ENCODE data around the gene ANAPC5.

DNA sequence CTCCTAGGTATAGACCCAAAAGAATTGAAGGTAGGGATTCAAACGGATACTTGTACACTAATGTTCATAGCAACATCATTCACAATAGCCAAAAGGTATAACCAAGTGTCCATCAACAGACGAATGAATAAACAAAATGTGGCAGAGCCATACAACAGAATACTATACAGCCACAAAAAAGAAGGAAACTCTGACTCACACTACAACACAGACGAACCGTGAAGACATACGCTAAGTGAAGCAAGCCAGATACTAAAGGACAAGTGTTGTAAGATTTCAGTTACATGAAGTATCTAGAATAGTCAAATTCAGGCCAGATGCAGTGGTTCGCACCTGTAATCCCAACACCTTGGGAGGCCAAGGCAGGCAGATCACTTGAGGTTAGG, 74.8 kb downstream of the ANAPC5 start:
- TF ChIP-seq, protein P1, sequence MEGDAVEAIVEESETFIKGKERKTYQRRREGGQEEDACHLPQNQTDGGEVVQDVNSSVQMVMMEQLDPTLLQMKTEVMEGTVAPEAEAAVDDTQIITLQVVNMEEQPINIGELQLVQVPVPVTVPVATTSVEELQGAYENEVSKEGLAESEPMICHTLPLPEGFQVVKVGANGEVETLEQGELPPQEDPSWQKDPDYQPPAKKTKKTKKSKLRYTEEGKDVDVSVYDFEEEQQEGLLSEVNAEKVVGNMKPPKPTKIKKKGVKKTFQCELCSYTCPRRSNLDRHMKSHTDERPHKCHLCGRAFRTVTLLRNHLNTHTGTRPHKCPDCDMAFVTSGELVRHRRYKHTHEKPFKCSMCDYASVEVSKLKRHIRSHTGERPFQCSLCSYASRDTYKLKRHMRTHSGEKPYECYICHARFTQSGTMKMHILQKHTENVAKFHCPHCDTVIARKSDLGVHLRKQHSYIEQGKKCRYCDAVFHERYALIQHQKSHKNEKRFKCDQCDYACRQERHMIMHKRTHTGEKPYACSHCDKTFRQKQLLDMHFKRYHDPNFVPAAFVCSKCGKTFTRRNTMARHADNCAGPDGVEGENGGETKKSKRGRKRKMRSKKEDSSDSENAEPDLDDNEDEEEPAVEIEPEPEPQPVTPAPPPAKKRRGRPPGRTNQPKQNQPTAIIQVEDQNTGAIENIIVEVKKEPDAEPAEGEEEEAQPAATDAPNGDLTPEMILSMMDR (IDR thresholded peaks at IDR 0.05) = no peak
- TF ChIP-seq POLR2A (IDR thresholded peaks at IDR 0.05; ENCODE audit: low read depth) (no peak), EP300 (IDR thresholded peaks at IDR 0.05) (no peak), POLR2AphosphoS5 (IDR thresholded peaks at IDR 0.05) (no peak)

Data from esophagus muscularis mucosa (tissue), 4 donors.